HG03565 (cell line): Measurements from ENCODE around the gene CRACDL.

Experiments used
- ATAC-seq: cut with Tn5 transposase; IDR thresholded peaks from one replicate; pipeline ENCODE4 v1.9.1; 2021; ENCODE audit warnings: mild to moderate bottlenecking, moderate library complexity; ENCODE audit not compliant: unreplicated experiment

CRACDL gene

GRCh38 chr2:98924910-98925309 lies 11.1 kb downstream of the CRACDL start:
- ATAC-seq = no peak

- no peak for ATAC-seq
These were observed 11.8 kb downstream of the CRACDL start for GRCh38 chr2:98924038-98924830.

GRCh38 chr2:98923244-98923940 lies 12.6 kb downstream of the CRACDL start:
- ATAC-seq = no peak

GRCh38 chr2:98921062-98921461 lies 15.0 kb downstream of the CRACDL start:
- ATAC-seq = no peak

- no peak for ATAC-seq
These were observed 19.0 kb downstream of the CRACDL start for GRCh38 chr2:98917031-98917471.

GRCh38 chr2:98915751-98916358 lies 20.2 kb downstream of the CRACDL start:
- no peak for ATAC-seq

GRCh38 chr2:98914713-98915580 lies 21.1 kb downstream of the CRACDL start:
- ATAC-seq = no peak

GRCh38 chr2:98913916-98914712 lies 21.9 kb downstream of the CRACDL start:
- no peak for ATAC-seq

GRCh38 chr2:98912957-98913915 lies 22.8 kb downstream of the CRACDL start:
- ATAC-seq = no peak

GRCh38 chr2:98912221-98912851 lies 23.7 kb downstream of the CRACDL start:
- no peak for ATAC-seq

GRCh38 chr2:98911376-98912154 lies 24.5 kb downstream of the CRACDL start:
- ATAC-seq = no peak

- no peak for ATAC-seq
These were observed 25.0 kb downstream of the CRACDL start for GRCh38 chr2:98911126-98911375.

GRCh38 chr2:98910349-98911125 lies 25.5 kb downstream of the CRACDL start:
- ATAC-seq = no peak

- ATAC-seq = no peak
These were observed 26.5 kb downstream of the CRACDL start for GRCh38 chr2:98909317-98910211.

- ATAC-seq = no peak
These were observed 27.1 kb downstream of the CRACDL start for GRCh38 chr2:98908931-98909316.
